HG03175 (cell line): ENCODE data around the gene POLDIP2.
A peak's percentile ranks its signal among the peaks of the same experiment; 100 is the strongest.

ENCODE experiments used
- ATAC-seq: cut with Tn5 transposase; IDR thresholded peaks from one replicate; pipeline ENCODE4 v1.9.1; 2021; ENCODE audit warnings: mild to moderate bottlenecking, moderate library complexity; ENCODE audit not compliant: unreplicated experiment

Gene POLDIP2

GRCh38 chr17:28390984-28391383 lies 33.7 kb upstream of the POLDIP2 start:
- no peak for ATAC-seq

GRCh38 chr17:28390563-28390962 lies 33.2 kb upstream of the POLDIP2 start:
- ATAC-seq: no peak

GRCh38 chr17:28390141-28390540 lies 32.8 kb upstream of the POLDIP2 start:
- no peak for ATAC-seq

- no peak for ATAC-seq
Measured at GRCh38 chr17:28388106-28388505, 30.8 kb upstream of the POLDIP2 start.

GRCh38 chr17:28386391-28386790 lies 29.1 kb upstream of the POLDIP2 start:
- no peak for ATAC-seq

- ATAC-seq: no peak
Measured at GRCh38 chr17:28385406-28385805, 28.1 kb upstream of the POLDIP2 start.

- no peak for ATAC-seq
Measured at GRCh38 chr17:28385037-28385400, 27.7 kb upstream of the POLDIP2 start.

GRCh38 chr17:28384281-28385036 lies 27.1 kb upstream of the POLDIP2 start:
- ATAC-seq: peak; percentile 84

- ATAC-seq: no peak
Measured at GRCh38 chr17:28381141-28381825, 24.0 kb upstream of the POLDIP2 start.

GRCh38 chr17:28379814-28380801 lies 22.8 kb upstream of the POLDIP2 start:
- no peak for ATAC-seq

GRCh38 chr17:28372945-28373274 lies 15.6 kb upstream of the POLDIP2 start:
- no peak for ATAC-seq

- peak; percentile 18 for ATAC-seq
Measured at GRCh38 chr17:28372203-28372944, 15.0 kb upstream of the POLDIP2 start.

GRCh38 chr17:28371245-28372202 lies 14.2 kb upstream of the POLDIP2 start, which contains the start of gene SARM1:
Gene SARM1, plus strand, starts transcription at chr17:28371694. Its CDS starts 339 bp downstream, at chr17:28372033.
- ATAC-seq: peak; percentile 83

GRCh38 chr17:28370744-28371103 lies 13.4 kb upstream of the POLDIP2 start:
- no peak for ATAC-seq

- no peak for ATAC-seq
Measured at GRCh38 chr17:28370035-28370743, 12.9 kb upstream of the POLDIP2 start, which contains the start of gene VTN. Gene VTN, minus strand, starts transcription at chr17:28370307. Its CDS starts 104 bp downstream, at chr17:28370203.

- no peak for ATAC-seq
Measured at GRCh38 chr17:28369684-28370034, 12.3 kb upstream of the POLDIP2 start.

- ATAC-seq: no peak
Measured at GRCh38 chr17:28368915-28369683, 11.8 kb upstream of the POLDIP2 start.

GRCh38 chr17:28368306-28368831 lies 11.0 kb upstream of the POLDIP2 start:
- ATAC-seq: no peak
